SK-N-SH (cell line): Measurements from ENCODE around the gene USP14. TPM values are rescaled to one million over a fixed set of nuclear protein-coding genes. Genes with fewer than 3 reads are reported as not detected.

Experiments used
- CTCF ChIA-PET: fragments of 300-600, 350-600 bp; formaldehyde crosslinking; extraction: SDS; loops from one replicate; lab custom pipeline; 2021; lab: Yijun Ruan, JAX
- POLR2A ChIA-PET: fragments of 350-600 bp; sonication (Branson Sonifier 250); formaldehyde crosslinking; extraction: SDS; loops from one replicate; lab custom pipeline; 2020; ENCODE audit warnings: antibody characterized with exemption, inconsistent platforms; lab: Yijun Ruan, JAX
- DNase-seq: peaks from one replicate; pipeline ENCODE4 v3.0.0; 2012
- H2AFZ ChIP-seq: fragments of 200-600 bp; sonication (generic); 2 replicates; pipeline ENCODE4 v1.8.1; 2016; ENCODE audit warnings: antibody characterized with exemption, mild to moderate bottlenecking, low read depth
- H3F3A ChIP-seq: fragments of 200-600 bp; sonication (generic); replicated peaks from 2 replicates; pipeline ENCODE3; 2016; ENCODE audit warnings: antibody characterized with exemption, mild to moderate bottlenecking; ENCODE audit not compliant: insufficient read depth
- H3K27ac ChIP-seq, 2 experiments: fragments of 200-500 bp in 1 of 2; fragments of 200-600 bp in 1 of 2; sonication (Bioruptor generic) in 1 of 2; sonication (generic), shearing (Covaris generic) in 1 of 2; 2 replicates each; pipeline versions ENCODE4 v1.5.1 to v1.6.1; 2014 to 2016; ENCODE audit warnings: low read depth in 2 of 2, inconsistent platforms in 1 of 2, low read length in 1 of 2, mild to moderate bottlenecking in 1 of 2, mixed read lengths in 1 of 2
- H3K27me3 ChIP-seq: fragments of 200-600 bp; sonication (generic), shearing (Covaris generic); 2 replicates; pipeline ENCODE4 v1.6.1; 2016; ENCODE audit warnings: mixed run types; ENCODE audit not compliant: insufficient read depth
- H3K36me3 ChIP-seq, 2 experiments: fragments of 200-500 bp in 1 of 2; fragments of 200-600 bp in 1 of 2; sonication (Bioruptor generic) in 1 of 2; sonication (generic) in 1 of 2; replicated peaks in 1 of 2; 2 replicates each; pipeline versions ENCODE3 to v1.5.1; 2014 to 2016; ENCODE audit warnings: low read length in 1 of 2, mild to moderate bottlenecking in 1 of 2; ENCODE audit not compliant: insufficient read depth in 2 of 2, control insufficient read depth in 1 of 2
- H3K4me1 ChIP-seq, 2 experiments: fragments of 200-500 bp in 1 of 2; fragments of 200-600 bp in 1 of 2; sonication (Bioruptor generic) in 1 of 2; sonication (generic), shearing (Covaris generic) in 1 of 2; 2 replicates each; pipeline versions ENCODE4 v1.5.1 to v1.6.1; 2014 to 2016; ENCODE audit warnings: low read depth in 1 of 2, low read length in 1 of 2, mixed run types in 1 of 2; ENCODE audit not compliant: insufficient read depth in 2 of 2, control insufficient read depth in 1 of 2
- H3K4me2 ChIP-seq: fragments of 200-600 bp; sonication (generic), shearing (Covaris generic); 2 replicates; pipeline ENCODE4 v1.6.1; 2017; ENCODE audit warnings: mixed run types
- H3K4me3 ChIP-seq, 2 experiments: fragments of 200-500 bp in 1 of 2; fragments of 200-600 bp in 1 of 2; sonication (Bioruptor generic) in 1 of 2; sonication (generic), shearing (Covaris generic) in 1 of 2; 2 replicates each; pipeline versions ENCODE4 v1.5.1 to v1.8.1; 2014 to 2016; ENCODE audit warnings: low read depth in 2 of 2, inconsistent platforms in 1 of 2, low read length in 1 of 2, mild to moderate bottlenecking in 1 of 2, mixed read lengths in 1 of 2, moderate library complexity in 1 of 2
- H3K79me2 ChIP-seq: fragments of 200-600 bp; sonication (generic); 2 replicates; pipeline ENCODE4 v1.8.1; 2017; ENCODE audit warnings: mild to moderate bottlenecking; ENCODE audit not compliant: insufficient read depth
- H3K9ac ChIP-seq: fragments of 200-600 bp; sonication (generic); 2 replicates; pipeline ENCODE4 v1.6.1; 2017; ENCODE audit warnings: mixed run types
- H3K9me2 ChIP-seq: fragments of 200-600 bp; sonication (generic); 2 replicates; pipeline ENCODE4 v1.6.1; 2017; ENCODE audit warnings: mixed run types
- H3K9me3 ChIP-seq: fragments of 200-600 bp; sonication (generic); 2 replicates; pipeline ENCODE4 v1.6.1; 2017; ENCODE audit warnings: mixed run types, mild to moderate bottlenecking, moderate library complexity
- H4K20me1 ChIP-seq: fragments of 200-600 bp; sonication (generic); 2 replicates; pipeline ENCODE4 v1.6.1; 2017; ENCODE audit warnings: mild to moderate bottlenecking, mixed run types; ENCODE audit not compliant: insufficient read depth
- CHD2 ChIP-seq: fragments of 150-350 bp; IDR thresholded peaks from 2 replicates; pipeline ENCODE4 v1.6.1; 2018; ENCODE audit warnings: low read length; ENCODE audit not compliant: partially characterized antibody
- ELF1 ChIP-seq: IDR thresholded peaks from 2 replicates; pipeline ENCODE4 v1.4.0; 2012
- EP300 ChIP-seq, 2 experiments: IDR thresholded peaks; 2 replicates each; pipeline versions ENCODE4 v1.4.0 to v1.6.1; 2012; ENCODE audit warnings: borderline replicate concordance in 1 of 2, low read depth in 1 of 2, low read length in 1 of 2
- FOSL2 ChIP-seq: IDR thresholded peaks from 2 replicates; pipeline ENCODE4 v1.4.0; 2012; ENCODE audit warnings: low read depth, mild to moderate bottlenecking, moderate library complexity, borderline replicate concordance
- GABPA ChIP-seq: IDR thresholded peaks from 2 replicates; pipeline ENCODE4 v1.4.0; 2012; ENCODE audit warnings: low read depth, mild to moderate bottlenecking
- GATA2 ChIP-seq: sonication (generic); formaldehyde crosslinking; IDR thresholded peaks from 2 replicates; pipeline ENCODE4 v1.5.0; 2020; ENCODE audit warnings: mild to moderate bottlenecking, missing genetic modification reagents
- JUND ChIP-seq: IDR thresholded peaks from 2 replicates; pipeline ENCODE4 v1.4.0; 2012
- MAX ChIP-seq: IDR thresholded peaks from 2 replicates; pipeline ENCODE4 v1.4.0; 2012; ENCODE audit warnings: low read depth
- MXI1 ChIP-seq: IDR thresholded peaks from 2 replicates; pipeline ENCODE4 v1.6.1; 2012; ENCODE audit warnings: mild to moderate bottlenecking, low read depth, low read length, improper control_type of control experiment
- NRF1 ChIP-seq: IDR thresholded peaks from 2 replicates; pipeline ENCODE4 v1.6.1; 2012; ENCODE audit warnings: low read depth, mild to moderate bottlenecking, low read length
- PBX3 ChIP-seq: IDR thresholded peaks from 2 replicates; pipeline ENCODE4; 2012
- POLR2AphosphoS5 ChIP-seq: IDR thresholded peaks from 2 replicates; pipeline ENCODE4 v1.6.1; 2012; ENCODE audit warnings: low read depth, low read length
- RAD21 ChIP-seq: IDR thresholded peaks from 2 replicates; pipeline ENCODE4 v1.6.1; 2012; ENCODE audit warnings: mild to moderate bottlenecking, low read length
- RCOR1 ChIP-seq: fragments of 150-350 bp; IDR thresholded peaks from 2 replicates; pipeline ENCODE4 v1.6.1; 2017; ENCODE audit warnings: antibody characterized with exemption, low read length
- REST ChIP-seq: IDR thresholded peaks from 2 replicates; pipeline ENCODE4 v1.6.1; 2012; ENCODE audit warnings: mild to moderate bottlenecking, low read depth, low read length, moderate library complexity
- RFX5 ChIP-seq: IDR thresholded peaks from 2 replicates; pipeline ENCODE4 v1.6.1; 2012; ENCODE audit warnings: mild to moderate bottlenecking, improper control_type of control experiment, low read length
- RXRA ChIP-seq: IDR thresholded peaks from 2 replicates; pipeline ENCODE4 v1.4.0; 2012; ENCODE audit warnings: low read depth, mild to moderate bottlenecking, borderline replicate concordance
- SIN3A ChIP-seq: IDR thresholded peaks from 2 replicates; pipeline ENCODE4 v1.6.1; 2012; ENCODE audit warnings: low read depth, mild to moderate bottlenecking, low read length, moderate library complexity, borderline replicate concordance
- TAF1 ChIP-seq: IDR thresholded peaks from 2 replicates; pipeline ENCODE4 v1.6.1; 2012; ENCODE audit warnings: low read depth, mild to moderate bottlenecking, low read length, moderate library complexity, borderline replicate concordance
- TEAD4 ChIP-seq: IDR thresholded peaks from 2 replicates; pipeline ENCODE4 v1.4.0; 2012; ENCODE audit warnings: mild to moderate bottlenecking, borderline replicate concordance; ENCODE audit not compliant: insufficient read depth
- USF2 ChIP-seq: fragments of 150-350 bp; IDR thresholded peaks from 2 replicates; pipeline ENCODE4 v1.6.1; 2017; ENCODE audit warnings: antibody characterized with exemption, low read length, low read depth, borderline replicate concordance
- ZBTB33 ChIP-seq: IDR thresholded peaks from 2 replicates; pipeline ENCODE4 v1.4.0; 2012; ENCODE audit warnings: low read depth, borderline replicate concordance
- WGBS: methylation state at CpG from one replicate; pipeline ENCODE4 v1.1.6; 2017; ENCODE audit warnings: low lambda C conversion rate; 5-methylcytosine and 5-hydroxymethylcytosine counted together
- polyA plus RNA-seq, 3 experiments: library from polyadenylated mRNA; depleted of rRNA; stranded (reverse); fragments of >200 nt; gene quantifications; 2 replicates each; pipeline ENCODE4 v1.2.3, GENCODE V29; 2012

The USP14 gene
- polyA plus RNA-seq, 1 of the 3 experiments (the other 2 are of a cell fraction), result 22.0 TPM

GRCh38 chr18:154151-154550, 4.2 kb upstream of the USP14 start:
- H3K27ac ChIP-seq, result no peak overlapping the region
- ChIA-PET POLR2A (no interaction called here), CTCF (no interaction called here)
- H3K4me3 ChIP-seq, result no peak overlapping the region
- 64% methylated on average over 7 of the region's 7 CpGs for WGBS
- DNase-seq, result no peak
- peaks cover 8% of the 10 kb centered on the region for H3K79me2 ChIP-seq
- H3K36me3 ChIP-seq, result no peaks in the 10 kb centered on the region
- no peaks in the 10 kb centered on the region for H4K20me1 ChIP-seq
- TF ChIP-seq RFX5 (no peak), FOSL2 (no peak), EP300 (IDR thresholded peaks at IDR 0.05; ENCODE audit: borderline replicate concordance in 1 of 2, low read depth in 1 of 2, low read length in 1 of 2) (no peak), SIN3A (no peak), TAF1 (no peak), RXRA (no peak), RAD21 (no peak), NRF1 (no peak), JUND (no peak), ELF1 (no peak), MAX (no peak), TEAD4 (no peak), REST (no peak), POLR2AphosphoS5 (no peak), GATA2 (no peak)
- H2AFZ ChIP-seq, result no peak overlapping the region
- H3K9ac ChIP-seq, result no peak overlapping the region
- no peak overlapping the region for H3K4me2 ChIP-seq
- no peaks in the 10 kb centered on the region for H3F3A ChIP-seq
- H3K27me3 ChIP-seq, result peaks cover 5% of the 10 kb centered on the region; the same call in 1 of the 2 replicates
- no peaks in the 10 kb centered on the region for H3K9me2 ChIP-seq
- no peaks in the 10 kb centered on the region for H3K9me3 ChIP-seq
- peaks cover 0 to under 1% of the 10 kb centered on the region in 2 experiments; a peak in 1 of 4 replicates for H3K4me1 ChIP-seq

GRCh38 chr18:155688-156087, 2.7 kb upstream of the USP14 start:
- H3K9me2 ChIP-seq, result no peaks in the 10 kb centered on the region
- no peak overlapping the region for H3K4me2 ChIP-seq
- no peak overlapping the region for H3K4me3 ChIP-seq
- H3K36me3 ChIP-seq, result no peaks in the 10 kb centered on the region
- 83% methylated on average over 6 of the region's 6 CpGs for WGBS
- no peak overlapping the region for H3K27ac ChIP-seq
- no peak overlapping the region for H3K9ac ChIP-seq
- ChIA-PET POLR2A (no interaction called here), CTCF (no interaction called here)
- H3K27me3 ChIP-seq, result peaks cover 5% of the 10 kb centered on the region; the same call in 1 of the 2 replicates
- no peak overlapping the region for H2AFZ ChIP-seq
- no peaks in the 10 kb centered on the region for H3K9me3 ChIP-seq
- H4K20me1 ChIP-seq, result peaks cover 15% of the 10 kb centered on the region
- no peak for DNase-seq
- no peaks in the 10 kb centered on the region for H3F3A ChIP-seq
- peaks cover 5 to 7% of the 10 kb centered on the region in 2 experiments; a peak in 3 of 4 replicates for H3K4me1 ChIP-seq
- H3K79me2 ChIP-seq, result peaks cover 24% of the 10 kb centered on the region
- TF ChIP-seq ELF1 (no peak), RCOR1 (no peak), ZBTB33 (no peak), JUND (no peak), MXI1 (no peak), PBX3 (no peak), CHD2 (no peak), GABPA (no peak), RAD21 (no peak), RXRA (no peak), NRF1 (no peak), USF2 (no peak)
